HepG2 (cell line): ENCODE measurements around the gene KCNMA1. TPM values are rescaled to one million over a fixed set of nuclear protein-coding genes. Genes with fewer than 3 reads are reported as not detected.

Experiments used
- ATAC-seq: fragments of 200-7000 bp; cut with Tn5 transposase; 3 replicates; pipeline ENCODE4 v1.9.1; 2020; ENCODE audit warnings: mild to moderate bottlenecking, moderate library complexity
- BruUV-seq: library from RNA; stranded (reverse); fragments of 400-500 nt; replicated peaks from 2 replicates; lab custom pipeline; 2021; lab: Mats Ljungman, UMichigan
- CTCF ChIA-PET: fragments of 300-600 bp; formaldehyde crosslinking; extraction: SDS; loops from one replicate; lab custom pipeline; 2021; ENCODE audit warnings: low total read pairs, inconsistent platforms, low intra/inter-chr PET ratio; lab: Yijun Ruan, JAX
- POLR2A ChIA-PET: fragments of 350-600 bp; sonication (Branson Sonifier 250); formaldehyde crosslinking; loops from one replicate; lab custom pipeline; 2020; ENCODE audit warnings: antibody characterized with exemption, inconsistent platforms; lab: Yijun Ruan, JAX
- DNase-seq: peaks from one replicate; pipeline ENCODE4 v3.0.0-alpha.2; 2015; ENCODE audit warnings: low spot score
- FAIRE-seq: peaks from 3 replicates; lab custom pipeline; 2011; peaks lifted over from hg19 to GRCh38; lab: Jason Lieb, UNC
- H2AFZ ChIP-seq: one replicate; pipeline ENCODE4 v1.6.1; 2011; ENCODE audit warnings: low read length, inconsistent platforms
- H3K27ac ChIP-seq: fragments of 300-600 bp; 3 replicates; pipeline ENCODE4 v1.8.0; 2011; ENCODE audit warnings: mixed run types, mild to moderate bottlenecking, mixed read lengths, low read length, inconsistent platforms; ENCODE audit not compliant: insufficient read depth; ENCODE audit errors: extremely low read length
- H3K27me3 ChIP-seq, 2 experiments: fragments of 200-600 bp in 1 of 2; 2 replicates in 1 of 2; 3 replicates in 1 of 2; pipeline versions ENCODE4 v1.6.0 to v1.8.0; 2011; ENCODE audit warnings: low read length in 2 of 2, mild to moderate bottlenecking in 2 of 2, moderate library complexity in 2 of 2, inconsistent platforms in 1 of 2; ENCODE audit not compliant: insufficient read depth in 2 of 2, control insufficient read depth in 1 of 2
- H3K36me3 ChIP-seq, 2 experiments: fragments of 200-600 bp in 1 of 2; replicated peaks in 1 of 2; 2 replicates in 1 of 2; 3 replicates in 1 of 2; pipeline versions ENCODE4 v1.5.1 to v1.8.0; 2011; ENCODE audit warnings: low read length in 2 of 2, inconsistent platforms in 1 of 2; ENCODE audit not compliant: insufficient read depth in 2 of 2, control insufficient read depth in 1 of 2
- H3K4me1 ChIP-seq: 2 replicates; pipeline ENCODE4 v1.5.1; 2012; ENCODE audit warnings: low read length, inconsistent platforms; ENCODE audit not compliant: insufficient read depth
- H3K4me2 ChIP-seq: 2 replicates; pipeline ENCODE4 v1.6.0; 2011; ENCODE audit warnings: low read depth, low read length, inconsistent platforms
- H3K4me3 ChIP-seq, 3 experiments: fragments of 200-600 bp in 1 of 3; sonication (generic), shearing (Covaris generic) in 1 of 3; replicated peaks in 1 of 3; 2 replicates each; pipeline ENCODE4 v1.5.1; 2011 to 2016; ENCODE audit warnings: low read length in 3 of 3, inconsistent platforms in 2 of 3, low read depth in 2 of 3, mild to moderate bottlenecking in 2 of 3, control low read depth in 1 of 3, mixed read lengths in 1 of 3; ENCODE audit not compliant: insufficient read depth in 1 of 3
- H3K79me2 ChIP-seq: one replicate; pipeline ENCODE4 v1.6.1; 2011; ENCODE audit warnings: low read length, inconsistent platforms; ENCODE audit not compliant: insufficient read depth
- H3K9ac ChIP-seq: 2 replicates; pipeline ENCODE4 v1.6.0; 2011; ENCODE audit warnings: mild to moderate bottlenecking, low read depth, low read length, inconsistent platforms; ENCODE audit not compliant: insufficient read depth
- H3K9me3 ChIP-seq: 2 replicates; pipeline ENCODE4 v1.5.1; 2012; ENCODE audit warnings: mild to moderate bottlenecking, low read length
- H4K20me1 ChIP-seq: 2 replicates; pipeline ENCODE4 v1.6.0; 2011; ENCODE audit warnings: inconsistent platforms, mild to moderate bottlenecking, low read length, moderate library complexity; ENCODE audit not compliant: insufficient read depth
- AGO1 ChIP-seq: fragments of 200-400 bp; formaldehyde crosslinking; IDR thresholded peaks from 2 replicates; pipeline ENCODE4 v1.6.1; 2017; ENCODE audit warnings: mild to moderate bottlenecking, low read depth, low read length, moderate library complexity; ENCODE audit not compliant: poor library complexity, severe bottlenecking
- ATAD3A ChIP-seq: sonication (generic); formaldehyde crosslinking; IDR thresholded peaks from 2 replicates; pipeline ENCODE4 v1.4.0; 2020; ENCODE audit warnings: missing genetic modification reagents
- HOXA5 ChIP-seq: sonication (generic); formaldehyde crosslinking; IDR thresholded peaks from 2 replicates; pipeline ENCODE4 v1.4.0; 2020; ENCODE audit warnings: missing genetic modification reagents
- MEF2D ChIP-seq: sonication (generic); formaldehyde crosslinking; IDR thresholded peaks from 2 replicates; pipeline ENCODE4 v1.5.1; 2020; ENCODE audit warnings: mild to moderate bottlenecking, missing genetic modification reagents
- SMAD9 ChIP-seq: sonication (generic); formaldehyde crosslinking; IDR thresholded peaks from 2 replicates; pipeline ENCODE4 v1.5.1; 2020; ENCODE audit warnings: mild to moderate bottlenecking, missing genetic modification reagents
- SRY ChIP-seq: sonication (generic); formaldehyde crosslinking; IDR thresholded peaks from 2 replicates; pipeline ENCODE4 v1.8.0; 2022; ENCODE audit warnings: mild to moderate bottlenecking, missing genetic modification reagents
- ZBTB21 ChIP-seq: sonication (generic); formaldehyde crosslinking; IDR thresholded peaks from 2 replicates; pipeline ENCODE4 v1.4.0; 2020; ENCODE audit warnings: missing genetic modification reagents
- ZNF143 ChIP-seq: sonication (generic); formaldehyde crosslinking; IDR thresholded peaks from 2 replicates; pipeline ENCODE4 v1.4.0; 2020; ENCODE audit warnings: missing genetic modification reagents
- ZNF343 ChIP-seq: sonication (generic); formaldehyde crosslinking; IDR thresholded peaks from 2 replicates; pipeline ENCODE4 v1.4.0; 2020; ENCODE audit warnings: mild to moderate bottlenecking, missing genetic modification reagents
- ZNF451 ChIP-seq: sonication (generic); formaldehyde crosslinking; IDR thresholded peaks from 2 replicates; pipeline ENCODE4 v1.5.0; 2020; ENCODE audit warnings: mild to moderate bottlenecking, missing genetic modification reagents
- ZNF552 ChIP-seq: sonication (generic); formaldehyde crosslinking; IDR thresholded peaks from 2 replicates; pipeline ENCODE4 v1.9.0; 2022; ENCODE audit warnings: missing genetic modification reagents, mild to moderate bottlenecking, borderline replicate concordance
- ZNF652 ChIP-seq: IDR thresholded peaks from 2 replicates; pipeline ENCODE4 v1.6.1; 2016; ENCODE audit warnings: low read depth, borderline replicate concordance
- ZNF773 ChIP-seq: sonication (generic); formaldehyde crosslinking; IDR thresholded peaks from 2 replicates; pipeline ENCODE4 v1.4.0; 2020; ENCODE audit warnings: missing genetic modification reagents, borderline replicate concordance
- WGBS: methylation state at CpG from one replicate; pipeline ENCODE4 v1.1.6; 2017; ENCODE audit warnings: low lambda C conversion rate; 5-methylcytosine and 5-hydroxymethylcytosine counted together
- in situ Hi-C: cut with HindIII; loops from 2 replicates; pipeline ENCODE4 v1.10.0; 2017; ENCODE audit warnings: low pct_unique_long_range_greater_than_20kb; ENCODE audit not compliant: extremely low pct_ligation_motif_present
- intact Hi-C: fragments of 100-400 bp; cut with micrococcal nuclease; formaldehyde crosslinking; loops from one replicate; pipeline ENCODE4 v1.10.0; 2022; ENCODE audit not compliant: unreplicated experiment
- polyA plus RNA-seq, 8 experiments: library from polyadenylated mRNA; depleted of rRNA in 3 of 8; stranded (reverse) in 7 of 8; unstranded in 1 of 8; fragments of >200 nt; fragmentation: Illumina TruSeq in 4 of 8; extraction: Trizol in 4 of 8; gene quantifications; 2 replicates each; pipeline versions ENCODE4 v1.2.1 to v1.2.3, GENCODE V29; 2011 to 2016; ENCODE audit warnings: low read depth in 4 of 8, missing spikeins in 1 of 8, mixed read lengths in 1 of 8; ENCODE audit not compliant: insufficient read depth in 1 of 8
- total RNA-seq, 5 experiments: library from RNA; depleted of rRNA; stranded (reverse); fragments of >200 nt; fragmentation: Illumina TruSeq; extraction: Trizol; gene quantifications; 2 replicates each; pipeline ENCODE4 v1.2.3, GENCODE V29; 2016; ENCODE audit warnings: low read depth in 1 of 5
- TF ChIP-seq, protein P1 (sequence below): sonication (generic); formaldehyde crosslinking; IDR thresholded peaks from 2 replicates; pipeline ENCODE4 v1.8.0; 2023; ENCODE audit warnings: mild to moderate bottlenecking, missing genetic modification reagents
- TF ChIP-seq, protein P2 (sequence below): IDR thresholded peaks from 2 replicates; pipeline ENCODE4 v1.6.1; 2018; ENCODE audit warnings: missing genetic modification reagents, mild to moderate bottlenecking, missing compliant biosample characterization
- TF ChIP-seq, protein P3 (sequence below): sonication (generic); formaldehyde crosslinking; IDR thresholded peaks from 2 replicates; pipeline ENCODE4 v1.8.1; 2023; ENCODE audit warnings: mild to moderate bottlenecking, inconsistent platforms, moderate library complexity, missing genetic modification reagents, borderline replicate concordance
- TF ChIP-seq, protein P4 (sequence below), 2 experiments: sonication (generic) in 1 of 2; formaldehyde crosslinking in 1 of 2; IDR thresholded peaks; 2 replicates each; pipeline versions ENCODE4 v1.5.1 to v1.6.1; 2011 to 2020; ENCODE audit warnings: borderline replicate concordance in 1 of 2, low read depth in 1 of 2, low read length in 1 of 2, mild to moderate bottlenecking in 1 of 2, missing genetic modification reagents in 1 of 2, moderate library complexity in 1 of 2

KCNMA1 gene
- total and polyA plus RNA-seq, 2 of the 13 experiments (the other 11 are each of a cell fraction or from before 2014, with no cell fraction given): 0.02 TPM; not detected in 1

DNA sequence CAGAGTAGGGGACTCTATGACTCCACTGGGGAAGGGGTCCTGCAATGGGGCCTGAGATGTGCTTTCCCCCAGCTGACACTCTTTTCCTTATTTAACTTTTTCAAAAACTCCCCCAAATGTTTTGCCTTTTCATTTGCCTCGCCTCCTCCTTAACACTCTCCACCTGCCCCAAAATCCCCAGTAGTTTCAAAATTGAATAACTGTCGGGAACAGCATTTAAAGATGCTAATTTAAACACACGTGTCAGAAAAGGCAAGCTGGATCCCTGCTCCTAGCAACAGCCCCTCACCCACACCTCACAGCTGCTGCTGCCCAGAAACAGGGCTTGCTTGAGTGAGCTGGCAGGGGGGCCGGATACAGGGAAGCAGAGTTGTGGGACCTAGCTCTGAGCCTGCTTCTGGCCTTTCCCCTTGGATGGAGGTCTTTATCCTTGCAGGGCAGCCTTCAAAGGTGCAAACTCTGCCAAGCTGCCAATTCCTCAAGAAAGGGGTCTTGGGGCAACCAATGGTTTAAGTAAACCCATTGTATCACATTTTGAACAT is 115.3 kb downstream of the KCNMA1 start (continued):
- TF ChIP-seq, protein P1, sequence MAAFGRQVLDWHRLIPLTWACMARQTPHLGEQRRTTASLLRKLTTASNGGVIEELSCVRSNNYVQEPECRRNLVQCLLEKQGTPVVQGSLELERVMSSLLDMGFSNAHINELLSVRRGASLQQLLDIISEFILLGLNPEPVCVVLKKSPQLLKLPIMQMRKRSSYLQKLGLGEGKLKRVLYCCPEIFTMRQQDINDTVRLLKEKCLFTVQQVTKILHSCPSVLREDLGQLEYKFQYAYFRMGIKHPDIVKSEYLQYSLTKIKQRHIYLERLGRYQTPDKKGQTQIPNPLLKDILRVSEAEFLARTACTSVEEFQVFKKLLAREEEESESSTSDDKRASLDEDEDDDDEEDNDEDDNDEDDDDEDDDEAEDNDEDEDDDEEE (CRISPR knock-in tag): no peak
- TF ChIP-seq, protein P2, sequence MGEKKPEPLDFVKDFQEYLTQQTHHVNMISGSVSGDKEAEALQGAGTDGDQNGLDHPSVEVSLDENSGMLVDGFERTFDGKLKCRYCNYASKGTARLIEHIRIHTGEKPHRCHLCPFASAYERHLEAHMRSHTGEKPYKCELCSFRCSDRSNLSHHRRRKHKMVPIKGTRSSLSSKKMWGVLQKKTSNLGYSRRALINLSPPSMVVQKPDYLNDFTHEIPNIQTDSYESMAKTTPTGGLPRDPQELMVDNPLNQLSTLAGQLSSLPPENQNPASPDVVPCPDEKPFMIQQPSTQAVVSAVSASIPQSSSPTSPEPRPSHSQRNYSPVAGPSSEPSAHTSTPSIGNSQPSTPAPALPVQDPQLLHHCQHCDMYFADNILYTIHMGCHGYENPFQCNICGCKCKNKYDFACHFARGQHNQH (CRISPR knock-in tag): no peak
- TF ChIP-seq ZNF451 (CRISPR knock-in tag): no peak
- TF ChIP-seq ZNF652 (CRISPR knock-in tag): no peak
- no peak for TF ChIP-seq SMAD9
- TF ChIP-seq AGO1: no peak

DNA sequence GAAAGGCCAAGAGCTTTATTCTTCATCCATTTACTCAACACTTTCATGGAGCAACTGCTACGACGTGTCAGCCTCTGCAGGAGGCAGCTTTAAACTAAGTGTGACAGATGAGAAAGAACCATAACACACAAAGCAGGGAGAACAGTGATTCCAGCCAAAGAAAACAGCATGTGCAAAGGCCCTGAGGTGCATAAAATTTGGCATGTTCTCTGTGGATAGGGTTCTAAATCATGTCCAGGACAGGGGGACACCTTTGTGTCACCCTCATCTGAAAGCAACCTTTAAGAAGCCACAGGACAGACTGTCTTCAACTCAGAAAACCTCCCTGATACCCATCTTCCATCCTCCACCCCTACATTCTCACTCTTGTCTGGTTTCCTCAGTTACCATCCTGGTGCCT is 116.6 kb downstream of the KCNMA1 start:
- Histone ChIP-seq H3K4me1 (no peaks in the 10 kb centered on the region), H3K9ac (no peak overlapping the region), H4K20me1 (no peaks in the 10 kb centered on the region), H3K27me3 (no peaks in the 10 kb centered on the region; a peak in 2 of 5 replicates), H3K4me2 (no peak overlapping the region), H3K9me3 (no peaks in the 10 kb centered on the region), H3K79me2 (no peaks in the 10 kb centered on the region), H3K4me3 (no peak overlapping the region), H3K36me3 (no peaks in the 10 kb centered on the region), H2AFZ (no peak overlapping the region), H3K27ac (no peak overlapping the region)
- DNase-seq: no peak
- FAIRE-seq: no peak
- ChIA-PET POLR2A (no interaction called here), CTCF (no interaction called here)
- in situ Hi-C loops: no loop called here
- intact Hi-C loops: no loop called here
- no peak for ATAC-seq
- WGBS: 41% methylated on average over 2 of the region's 2 CpGs
- BruUV-seq: no TSS peak
- TF ChIP-seq HOXA5 (CRISPR knock-in tag) (no peak), SRY (no peak), ZNF143 (no peak), ZNF773 (CRISPR knock-in tag) (no peak), ATAD3A (CRISPR knock-in tag) (no peak), MEF2D (CRISPR knock-in tag) (no peak), ZNF343 (CRISPR knock-in tag) (no peak), ZBTB21 (no peak), ZNF552 (CRISPR knock-in tag) (no peak)
- TF ChIP-seq, protein P3, sequence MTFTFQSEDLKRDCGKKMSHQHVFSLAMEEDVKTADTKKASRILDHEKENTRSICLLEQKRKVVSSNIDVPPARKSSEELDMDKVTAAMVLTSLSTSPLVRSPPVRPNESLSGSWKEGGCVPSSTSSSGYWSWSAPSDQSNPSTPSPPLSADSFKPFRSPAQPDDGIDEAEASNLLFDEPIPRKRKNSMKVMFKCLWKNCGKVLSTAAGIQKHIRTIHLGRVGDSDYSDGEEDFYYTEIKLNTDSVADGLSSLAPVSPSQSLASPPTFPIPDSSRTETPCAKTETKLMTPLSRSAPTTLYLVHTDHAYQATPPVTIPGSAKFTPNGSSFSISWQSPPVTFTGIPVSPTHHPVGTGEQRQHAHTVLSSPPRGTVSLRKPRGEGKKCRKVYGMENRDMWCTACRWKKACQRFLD (CRISPR knock-in tag): no peak
- TF ChIP-seq, protein P4, sequence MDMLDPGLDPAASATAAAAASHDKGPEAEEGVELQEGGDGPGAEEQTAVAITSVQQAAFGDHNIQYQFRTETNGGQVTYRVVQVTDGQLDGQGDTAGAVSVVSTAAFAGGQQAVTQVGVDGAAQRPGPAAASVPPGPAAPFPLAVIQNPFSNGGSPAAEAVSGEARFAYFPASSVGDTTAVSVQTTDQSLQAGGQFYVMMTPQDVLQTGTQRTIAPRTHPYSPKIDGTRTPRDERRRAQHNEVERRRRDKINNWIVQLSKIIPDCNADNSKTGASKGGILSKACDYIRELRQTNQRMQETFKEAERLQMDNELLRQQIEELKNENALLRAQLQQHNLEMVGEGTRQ (IDR thresholded peaks at IDR 0.05; ENCODE audit: low read depth, low read length): no peak
- TF ChIP-seq, protein P4 (CRISPR knock-in tag; IDR thresholded peaks at IDR 0.05; ENCODE audit: borderline replicate concordance): no peak
